ENCODE results near the gene CSGALNACT2. TPM values are rescaled to one million over a fixed set of nuclear protein-coding genes. Genes with fewer than 3 reads are reported as not detected.
A peak's percentile ranks its signal among the peaks of the same experiment; 100 is the strongest.

The CSGALNACT2 gene
- total and polyA plus RNA-seq, 8 donors: 2.3 to 8.6 (median 4.9) TPM

DNA sequence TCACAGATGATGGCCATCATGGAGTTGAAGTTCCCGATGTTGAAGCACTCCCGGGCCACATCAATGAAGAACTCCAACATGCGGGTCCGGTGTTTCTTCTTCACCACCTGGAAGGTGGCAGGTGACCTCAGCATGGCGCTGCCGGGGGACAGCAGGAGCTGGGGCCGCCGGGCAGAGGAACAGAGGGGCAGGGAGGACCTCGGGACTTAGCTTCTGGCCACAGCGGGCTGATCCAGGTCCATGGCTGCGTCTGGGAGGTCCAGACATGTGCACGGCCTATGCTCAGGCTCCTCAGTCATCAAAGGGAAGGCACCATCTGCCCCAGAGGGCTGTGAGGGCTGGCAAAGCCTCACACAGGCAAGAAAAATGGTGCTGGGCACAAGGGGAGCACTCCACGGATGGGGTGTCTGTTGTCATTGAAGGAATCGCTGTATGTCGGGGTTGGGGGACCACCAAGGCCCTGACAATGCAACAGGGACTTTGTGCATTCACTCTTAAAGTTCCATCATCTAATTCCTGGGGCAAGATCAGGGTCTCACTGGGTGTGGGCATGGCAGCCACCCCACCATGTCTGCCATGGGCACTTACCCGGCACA lies 60.9 kb downstream of the CSGALNACT2 start:
- ATAC-seq (no peak), FAIRE-seq (no peak), DNase-seq (peak in 1 of 6 donors; percentile 37)
- Histone ChIP-seq H3K9me3 (no peaks in the 10 kb centered on the region), H3K27ac (no peak overlapping the region), H3K27me3 (no peaks in the 10 kb centered on the region), H3K4me1 (no peaks in the 10 kb centered on the region), H3K36me3 (peaks cover 0 to 4% (median 0%) of the 10 kb centered on the region in 3 donors), H3K4me3 (no peak overlapping the region)
- intact Hi-C loops (cut with DNase I): no loop called here
- WGBS, 2 donors: 87 to 89% methylated on average over 16 of the region's 16 CpGs
- TF ChIP-seq, protein P1, sequence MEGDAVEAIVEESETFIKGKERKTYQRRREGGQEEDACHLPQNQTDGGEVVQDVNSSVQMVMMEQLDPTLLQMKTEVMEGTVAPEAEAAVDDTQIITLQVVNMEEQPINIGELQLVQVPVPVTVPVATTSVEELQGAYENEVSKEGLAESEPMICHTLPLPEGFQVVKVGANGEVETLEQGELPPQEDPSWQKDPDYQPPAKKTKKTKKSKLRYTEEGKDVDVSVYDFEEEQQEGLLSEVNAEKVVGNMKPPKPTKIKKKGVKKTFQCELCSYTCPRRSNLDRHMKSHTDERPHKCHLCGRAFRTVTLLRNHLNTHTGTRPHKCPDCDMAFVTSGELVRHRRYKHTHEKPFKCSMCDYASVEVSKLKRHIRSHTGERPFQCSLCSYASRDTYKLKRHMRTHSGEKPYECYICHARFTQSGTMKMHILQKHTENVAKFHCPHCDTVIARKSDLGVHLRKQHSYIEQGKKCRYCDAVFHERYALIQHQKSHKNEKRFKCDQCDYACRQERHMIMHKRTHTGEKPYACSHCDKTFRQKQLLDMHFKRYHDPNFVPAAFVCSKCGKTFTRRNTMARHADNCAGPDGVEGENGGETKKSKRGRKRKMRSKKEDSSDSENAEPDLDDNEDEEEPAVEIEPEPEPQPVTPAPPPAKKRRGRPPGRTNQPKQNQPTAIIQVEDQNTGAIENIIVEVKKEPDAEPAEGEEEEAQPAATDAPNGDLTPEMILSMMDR (IDR thresholded peaks at IDR 0.05): no peak

GRCh38 chr10:43199684-43200537 lies 61.7 kb downstream of the CSGALNACT2 start:
- 90 to 97% methylated on average over 15 of the region's 15 CpGs for WGBS, 2 donors
- DNase-seq (peak in 1 of 6 donors; percentile 63), FAIRE-seq (no peak), ATAC-seq (no peak)
- intact Hi-C loops (cut with DNase I): no loop called here
- Histone ChIP-seq H3K4me3 (no peak overlapping the region), H3K9me3 (no peaks in the 10 kb centered on the region), H3K4me1 (no peaks in the 10 kb centered on the region), H3K27me3 (no peaks in the 10 kb centered on the region), H3K27ac (no peak overlapping the region), H3K36me3 (peaks cover 0 to 4% (median 0%) of the 10 kb centered on the region in 3 donors)
- TF ChIP-seq, protein P1 (IDR thresholded peaks at IDR 0.05): no peak

DNA sequence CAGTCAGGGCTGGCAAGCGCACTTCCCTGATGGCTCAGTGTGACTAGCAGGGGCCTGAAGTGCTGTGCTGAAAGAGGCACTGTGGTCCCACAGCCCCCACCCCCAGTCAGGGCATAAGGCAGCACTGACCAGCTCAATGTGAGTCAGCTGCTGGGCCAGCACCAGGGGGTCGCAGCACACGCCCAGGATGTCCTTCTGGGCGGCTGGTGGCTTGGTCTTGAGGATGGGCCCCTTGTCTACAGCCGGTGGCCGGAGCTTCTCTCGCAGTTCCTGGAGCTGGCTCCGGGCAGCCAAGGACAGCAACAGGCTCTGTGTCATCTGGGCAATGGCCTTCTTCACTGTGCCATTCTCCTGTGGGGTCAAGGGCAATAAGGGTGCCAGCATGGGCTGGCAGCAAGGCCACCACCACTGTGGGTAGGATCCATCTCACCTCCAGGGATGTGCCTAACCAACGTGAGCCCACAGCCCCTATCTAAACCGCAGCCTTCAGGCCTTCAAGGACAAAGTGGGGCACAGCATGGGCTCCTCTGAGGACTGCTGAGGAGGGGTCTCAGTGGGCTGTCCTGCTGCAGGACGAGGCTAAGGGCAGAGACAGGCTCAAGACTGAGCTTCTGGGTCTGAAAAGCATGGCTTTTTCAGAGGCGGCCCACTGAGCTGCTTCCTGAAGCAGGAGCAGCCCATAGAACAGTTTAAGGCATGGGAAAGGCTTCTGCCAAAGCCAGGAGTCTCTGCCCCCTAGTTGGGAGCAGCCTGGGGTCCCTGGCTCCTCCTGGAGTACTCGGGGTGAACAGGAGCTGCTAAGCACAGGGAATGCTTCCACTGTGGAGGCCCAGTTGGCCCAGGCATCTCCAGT lies 62.5 kb downstream of the CSGALNACT2 start:
- Histone ChIP-seq H3K4me3 (no peak overlapping the region), H3K4me1 (no peaks in the 10 kb centered on the region), H3K27ac (no peak overlapping the region), H3K36me3 (peaks cover 0 to 4% (median 0%) of the 10 kb centered on the region in 3 donors), H3K27me3 (no peaks in the 10 kb centered on the region), H3K9me3 (no peaks in the 10 kb centered on the region)
- no peak for ATAC-seq
- DNase-seq: peak in 3 of 6 donors; percentile 5 to 55 (median 44)
- TF ChIP-seq, protein P1 (IDR thresholded peaks at IDR 0.05): no peak
- intact Hi-C loops (cut with DNase I): no loop called here
- no peak for FAIRE-seq
- 76 to 83% methylated on average over 13 of the region's 13 CpGs for WGBS, 2 donors

- Histone ChIP-seq H3K27me3 (no peaks in the 10 kb centered on the region), H3K4me3 (peak overlapping the region in 1 of 4 donors; percentile 47), H3K4me1 (no peaks in the 10 kb centered on the region), H3K36me3 (peaks cover 0 to 4% (median 0%) of the 10 kb centered on the region in 3 donors), H3K27ac (no peak overlapping the region), H3K9me3 (no peaks in the 10 kb centered on the region)
- DNase-seq (peak in 3 of 6 donors; percentile 11 to 57 (median 57)), FAIRE-seq (no peak), ATAC-seq (no peak)
- TF ChIP-seq, protein P1 (IDR thresholded peaks at IDR 0.05): no peak
- intact Hi-C loops (cut with DNase I): no loop called here
- 89 to 93% methylated on average over 11 of the region's 11 CpGs for WGBS, 2 donors
Observed at GRCh38 chr10:43201545-43202131, 63.4 kb downstream of the CSGALNACT2 start.
